ENCODE data around the gene VPS45. TPM values are rescaled to one million over a fixed set of nuclear protein-coding genes. Genes with fewer than 3 reads are reported as not detected.

Gene VPS45
- total RNA-seq, 1 experiment from 2014 or later, result 48.5 TPM

GRCh38 chr1:150192012-150192411 lies 124.4 kb downstream of the VPS45 start:
- peak; percentile 26 for DNase-seq (ENCODE audit: low read depth)

GRCh38 chr1:150194381-150195031 lies 126.9 kb downstream of the VPS45 start:
- no peak for DNase-seq (ENCODE audit: low read depth)

Other genes with a start within 250 kb of the VPS45 start
- 5.9 and 11.0 TPM in 2 replicates for gene BOLA1, start 168.2 kb upstream of the VPS45 start, total RNA-seq (2014; rRNA removed; shearing (Covaris generic))
- 8.8 and 9.0 TPM in 2 replicates for gene SV2A, start 149.9 kb upstream of the VPS45 start, total RNA-seq (2014; rRNA removed; shearing (Covaris generic))
- 8.9 and 16.2 TPM in 2 replicates for gene SF3B4, start 140.0 kb upstream of the VPS45 start, total RNA-seq (2014; rRNA removed; shearing (Covaris generic))
- 2.9 and 3.7 TPM in 2 replicates for gene MTMR11, start 130.9 kb upstream of the VPS45 start, total RNA-seq (2014; rRNA removed; shearing (Covaris generic))
- 12.8 and 13.0 TPM in 2 replicates for gene OTUD7B, start 57.0 kb upstream of the VPS45 start, total RNA-seq (2014; rRNA removed; shearing (Covaris generic))
- 66.9 and 75.8 TPM in 2 replicates for gene PLEKHO1, start 82.1 kb downstream of the VPS45 start, total RNA-seq (2014; rRNA removed; shearing (Covaris generic))
- 105 and 118 TPM in 2 replicates for gene ANP32E, start 168.3 kb downstream of the VPS45 start, total RNA-seq (2014; rRNA removed; shearing (Covaris generic))
- not detected in 2 replicates for gene CA14, start 190.0 kb downstream of the VPS45 start, total RNA-seq (2014; rRNA removed; shearing (Covaris generic))
- 102 and 125 TPM in 2 replicates for gene APH1A, start 201.2 kb downstream of the VPS45 start, total RNA-seq (2014; rRNA removed; shearing (Covaris generic))
- gene C1orf54, start 205.0 kb downstream of the VPS45 start, total RNA-seq (2014; rRNA removed; shearing (Covaris generic)), result 0.40 and 1.5 TPM in 2 replicates
- not detected in 2 replicates for gene CIART, start 214.8 kb downstream of the VPS45 start, total RNA-seq (2014; rRNA removed; shearing (Covaris generic))
- gene MRPS21, start 226.1 kb downstream of the VPS45 start, total RNA-seq (2014; rRNA removed; shearing (Covaris generic)), result 77.0 and 92.7 TPM in 2 replicates